HCT116 (cell line): ENCODE data around the gene CEBPB. TPM values are rescaled to one million over a fixed set of nuclear protein-coding genes. Genes with fewer than 3 reads are reported as not detected.

ENCODE experiments used
- ATAC-seq: fragments of 200-7000 bp; cut with Tn5 transposase; 2 replicates; pipeline ENCODE4 v1.9.1; 2020; ENCODE audit warnings: mild to moderate bottlenecking, moderate library complexity
- BruUV-seq: library from RNA; stranded (reverse); fragments of 400-500 nt; replicated peaks from 2 replicates; lab custom pipeline; 2021; lab: Mats Ljungman, UMichigan
- CTCF ChIA-PET: fragments of 300-600 bp; sonication (Branson Sonifier 250); formaldehyde crosslinking; loops from one replicate; lab custom pipeline; 2021; ENCODE audit warnings: antibody characterized with exemption; lab: Charles Lee
- POLR2A ChIA-PET: fragments of 300-600, 350-600 bp; sonication (Branson Sonifier 250); formaldehyde crosslinking; loops from one replicate; lab custom pipeline; 2021; ENCODE audit warnings: antibody characterized with exemption; lab: Charles Lee
- RAD21 ChIA-PET, 2 experiments: fragments of 300-600 bp; sonication (Branson Sonifier 250); formaldehyde crosslinking; loops; one replicate each; lab custom pipeline; 2023; ENCODE audit warnings: low total read pairs in 2 of 2; ENCODE audit not compliant: uncharacterized antibody in 2 of 2, unreplicated experiment in 2 of 2, low non-redundant PET in 1 of 2; lab: Charles Lee
- DNase-seq: peaks from one replicate; pipeline ENCODE4 v3.0.0-alpha.2; 2010; ENCODE audit warnings: low read depth, low spot score
- H2AFZ ChIP-seq: fragments of 200-600 bp; shearing (Covaris generic), sonication (generic); 2 replicates; pipeline ENCODE4 v1.6.1; 2017; ENCODE audit warnings: low read depth, mixed run types, mixed read lengths, antibody characterized with exemption, low read length; ENCODE audit not compliant: poor library complexity, severe bottlenecking
- H3K27ac ChIP-seq: 2 replicates; pipeline ENCODE4 v1.5.1; 2012; ENCODE audit warnings: low read depth, low read length
- H3K27me3 ChIP-seq: fragments of 200-600 bp; sonication (generic); 2 replicates; pipeline ENCODE4 v1.6.1; 2016; ENCODE audit warnings: mixed run types, low read length, mixed read lengths; ENCODE audit not compliant: insufficient read depth
- H3K36me3 ChIP-seq, 2 experiments: fragments of 200-500 bp in 1 of 2; fragments of 200-600 bp in 1 of 2; sonication (Bioruptor generic) in 1 of 2; sonication (generic) in 1 of 2; 2 replicates each; pipeline versions ENCODE4 v1.5.1 to v1.6.1; 2014 to 2016; ENCODE audit warnings: low read length in 2 of 2, inconsistent platforms in 1 of 2, mixed read lengths in 1 of 2, mixed run types in 1 of 2; ENCODE audit not compliant: insufficient read depth in 2 of 2, control insufficient read depth in 1 of 2
- H3K4me1 ChIP-seq, 2 experiments: fragments of 200-600 bp in 1 of 2; sonication (generic) in 1 of 2; 2 replicates each; pipeline versions ENCODE4 v1.5.1 to v1.6.1; 2012 to 2017; ENCODE audit warnings: low read length in 2 of 2, inconsistent platforms in 1 of 2, mild to moderate bottlenecking in 1 of 2, mixed read lengths in 1 of 2, mixed run types in 1 of 2, moderate library complexity in 1 of 2; ENCODE audit not compliant: insufficient read depth in 2 of 2, control insufficient read depth in 1 of 2
- H3K4me2 ChIP-seq: fragments of 200-600 bp; sonication (generic); 2 replicates; pipeline ENCODE4 v1.6.1; 2017; ENCODE audit warnings: mixed run types, low read length, mixed read lengths
- H3K4me3 ChIP-seq, 2 experiments: fragments of 200-600 bp in 1 of 2; sonication (generic) in 1 of 2; replicated peaks in 1 of 2; 2 replicates each; pipeline ENCODE4 v1.5.1; 2011 to 2016; ENCODE audit warnings: low read length in 2 of 2, control low read depth in 1 of 2, low read depth in 1 of 2, mild to moderate bottlenecking in 1 of 2, mixed read lengths in 1 of 2, mixed run types in 1 of 2
- H3K79me2 ChIP-seq: fragments of 200-600 bp; sonication (generic); 2 replicates; pipeline ENCODE4 v1.6.1; 2017; ENCODE audit warnings: mild to moderate bottlenecking, mixed run types, low read length, moderate library complexity, mixed read lengths; ENCODE audit not compliant: insufficient read depth
- H3K9ac ChIP-seq: fragments of 200-600 bp; sonication (generic); 2 replicates; pipeline ENCODE4 v1.6.1; 2016; ENCODE audit warnings: low read length, mixed read lengths
- H3K9me2 ChIP-seq: fragments of 200-600 bp; sonication (generic), shearing (Covaris generic); 2 replicates; pipeline ENCODE4 v1.6.1; 2017; ENCODE audit warnings: mixed run types, mild to moderate bottlenecking, moderate library complexity; ENCODE audit not compliant: insufficient read depth
- H3K9me3 ChIP-seq, 2 experiments: fragments of 200-500 bp in 1 of 2; fragments of 200-600 bp in 1 of 2; sonication (Bioruptor generic) in 1 of 2; sonication (generic) in 1 of 2; 2 replicates each; pipeline ENCODE4 v1.6.1; 2014 to 2017; ENCODE audit warnings: low read length in 2 of 2, mixed read lengths in 2 of 2, inconsistent platforms in 1 of 2, low read depth in 1 of 2, mild to moderate bottlenecking in 1 of 2, mixed run types in 1 of 2, moderate library complexity in 1 of 2; ENCODE audit not compliant: control insufficient read depth in 1 of 2, insufficient read depth in 1 of 2
- H4K20me1 ChIP-seq: fragments of 200-600 bp; sonication (generic), shearing (Covaris generic); 2 replicates; pipeline ENCODE4 v1.6.1; 2017; ENCODE audit warnings: mixed run types, mild to moderate bottlenecking, moderate library complexity; ENCODE audit not compliant: insufficient read depth
- CEBPB ChIP-seq: IDR thresholded peaks from 2 replicates; pipeline ENCODE4 v1.6.1; 2012; ENCODE audit warnings: low read depth
- EGR1 ChIP-seq: IDR thresholded peaks from 2 replicates; pipeline ENCODE4 v1.6.1; 2012; ENCODE audit warnings: low read depth
- EZH2 ChIP-seq: fragments of 200-600 bp; sonication (generic); IDR thresholded peaks from 2 replicates; pipeline ENCODE4 v1.6.1; 2017; ENCODE audit warnings: antibody characterized with exemption, mixed run types
- FOSL1 ChIP-seq: IDR thresholded peaks from 2 replicates; pipeline ENCODE4 v1.6.1; 2012; ENCODE audit warnings: low read depth
- JUND ChIP-seq: IDR thresholded peaks from 2 replicates; pipeline ENCODE4 v1.6.1; 2012
- POLR2A ChIP-seq: IDR thresholded peaks from 2 replicates; pipeline ENCODE4 v1.7.0; 2011; ENCODE audit warnings: borderline replicate concordance; ENCODE audit not compliant: insufficient read depth, insufficient read length; ENCODE audit errors: extremely low read depth
- SP1 ChIP-seq: IDR thresholded peaks from 2 replicates; pipeline ENCODE4 v1.6.1; 2012; ENCODE audit warnings: low read depth
- SRF ChIP-seq: IDR thresholded peaks from 2 replicates; pipeline ENCODE4 v1.6.1; 2012; ENCODE audit warnings: low read depth
- TCF7L2 ChIP-seq: IDR thresholded peaks from 2 replicates; pipeline ENCODE4 v1.7.0; 2011; ENCODE audit warnings: borderline replicate concordance, inconsistent platforms; ENCODE audit not compliant: insufficient read depth, insufficient read length; ENCODE audit errors: extremely low read depth
- YY1 ChIP-seq: IDR thresholded peaks from 2 replicates; pipeline ENCODE4 v1.6.1; 2011; ENCODE audit warnings: low read length, low read depth, moderate library complexity, mild to moderate bottlenecking; ENCODE audit not compliant: insufficient replicate concordance; ENCODE audit errors: extremely low read depth
- ZFX ChIP-seq: fragments of 450-650 bp; IDR thresholded peaks from 2 replicates; pipeline ENCODE4 v1.6.1; 2017
- intact Hi-C: fragments of 100-400 bp; cut with micrococcal nuclease; formaldehyde crosslinking; loops from 2 replicates; pipeline ENCODE4 v1.10.0; 2022
- total RNA-seq: library from RNA; stranded (reverse); gene quantifications from one replicate; pipeline ENCODE4 v1.2.1, GENCODE V29; 2021; ENCODE audit not compliant: unreplicated experiment
- TF ChIP-seq, protein P1 (sequence below), 3 experiments: fragments of 200-600 bp in 1 of 3; sonication (generic) in 1 of 3; IDR thresholded peaks in 2 of 3; conservative IDR thresholded peaks in 1 of 3; 2 replicates each; pipeline ENCODE4 v1.5.1; 2012 to 2017; ENCODE audit warnings: low read depth in 2 of 3, low read length in 2 of 3, antibody characterized with exemption in 1 of 3, borderline replicate concordance in 1 of 3, control low read depth in 1 of 3, mild to moderate bottlenecking in 1 of 3, mixed read lengths in 1 of 3, mixed run types in 1 of 3, moderate library complexity in 1 of 3; ENCODE audit not compliant: insufficient read depth in 1 of 3
- TF ChIP-seq, protein P2 (sequence below): IDR thresholded peaks from 2 replicates; pipeline ENCODE4 v1.6.1; 2012
- TF ChIP-seq, protein P3 (sequence below): IDR thresholded peaks from 2 replicates; pipeline ENCODE4 v1.6.1; 2012; ENCODE audit warnings: low read depth
- TF ChIP-seq, protein P4 (sequence below): IDR thresholded peaks from 2 replicates; pipeline ENCODE4 v1.6.1; 2011; ENCODE audit warnings: mild to moderate bottlenecking, low read length, moderate library complexity; ENCODE audit not compliant: insufficient replicate concordance; ENCODE audit errors: extremely low read depth
- TF ChIP-seq, protein P5 (sequence below): IDR thresholded peaks from 2 replicates; pipeline ENCODE4 v1.6.1; 2012

The CEBPB gene
- total RNA-seq, 1 experiment from 2014 or later = 113 TPM

DNA sequence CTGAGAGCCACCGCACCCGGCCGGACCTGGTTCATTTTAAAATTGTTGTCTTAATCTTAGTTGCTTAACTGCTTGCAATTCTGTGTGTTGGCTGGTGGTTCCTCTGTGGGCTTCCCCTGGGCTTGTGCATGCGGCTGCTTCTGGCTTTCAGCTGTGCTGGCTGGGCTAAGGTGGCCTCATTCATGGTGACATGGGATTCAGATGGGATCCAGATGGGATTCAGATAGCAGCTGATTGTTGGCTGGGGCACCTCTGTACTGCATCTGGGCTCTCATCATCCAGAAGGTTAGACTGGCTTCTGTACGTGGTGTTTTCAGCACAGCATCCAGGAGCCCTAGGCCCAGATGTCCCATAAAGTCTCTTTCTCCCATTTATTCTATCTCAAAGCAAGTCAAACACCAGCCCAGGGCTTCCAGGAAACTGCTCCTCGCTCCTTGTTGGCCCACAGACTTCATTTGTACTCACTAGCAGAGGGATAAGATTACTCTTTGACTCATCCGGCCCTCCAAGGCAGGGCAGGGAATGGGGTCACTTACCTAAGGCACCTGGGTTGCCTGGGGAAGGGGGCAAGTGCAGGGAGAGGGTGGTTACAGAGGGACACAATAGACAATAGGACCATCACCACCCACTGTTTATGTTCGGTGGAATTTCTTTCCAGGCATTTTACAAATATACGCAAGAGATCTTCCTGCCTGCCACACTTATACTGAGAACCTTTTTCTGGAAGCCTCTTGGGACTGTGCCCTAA lies 26.9 kb upstream of the CEBPB start:
- Histone ChIP-seq H3K4me1 (peaks cover 40 to 59% of the 10 kb centered on the region in 2 experiments), H3K9me2 (no peaks in the 10 kb centered on the region), H3K4me2 (peak overlapping the region; percentile 85), H3K9ac (peak overlapping the region; percentile 54), H3K9me3 (no peaks in the 10 kb centered on the region), H2AFZ (peak overlapping the region; percentile 58), H3K79me2 (no peaks in the 10 kb centered on the region), H4K20me1 (no peaks in the 10 kb centered on the region), H3K36me3 (no peaks in the 10 kb centered on the region), H3K27ac (peak overlapping the region; percentile 61), H3K27me3 (no peaks in the 10 kb centered on the region), H3K4me3 (no peak overlapping the region)
- TF ChIP-seq SP1 (no peak; the same call in 1 of the 2 replicates), YY1 (no peak), CEBPB (no peak), JUND (no peak), EGR1 (no peak), SRF (no peak), TCF7L2 (no peak), EZH2 (no peak), POLR2A (no peak), ZFX (no peak), FOSL1 (no peak)
- TF ChIP-seq, protein P1, sequence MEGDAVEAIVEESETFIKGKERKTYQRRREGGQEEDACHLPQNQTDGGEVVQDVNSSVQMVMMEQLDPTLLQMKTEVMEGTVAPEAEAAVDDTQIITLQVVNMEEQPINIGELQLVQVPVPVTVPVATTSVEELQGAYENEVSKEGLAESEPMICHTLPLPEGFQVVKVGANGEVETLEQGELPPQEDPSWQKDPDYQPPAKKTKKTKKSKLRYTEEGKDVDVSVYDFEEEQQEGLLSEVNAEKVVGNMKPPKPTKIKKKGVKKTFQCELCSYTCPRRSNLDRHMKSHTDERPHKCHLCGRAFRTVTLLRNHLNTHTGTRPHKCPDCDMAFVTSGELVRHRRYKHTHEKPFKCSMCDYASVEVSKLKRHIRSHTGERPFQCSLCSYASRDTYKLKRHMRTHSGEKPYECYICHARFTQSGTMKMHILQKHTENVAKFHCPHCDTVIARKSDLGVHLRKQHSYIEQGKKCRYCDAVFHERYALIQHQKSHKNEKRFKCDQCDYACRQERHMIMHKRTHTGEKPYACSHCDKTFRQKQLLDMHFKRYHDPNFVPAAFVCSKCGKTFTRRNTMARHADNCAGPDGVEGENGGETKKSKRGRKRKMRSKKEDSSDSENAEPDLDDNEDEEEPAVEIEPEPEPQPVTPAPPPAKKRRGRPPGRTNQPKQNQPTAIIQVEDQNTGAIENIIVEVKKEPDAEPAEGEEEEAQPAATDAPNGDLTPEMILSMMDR (IDR thresholded peaks at IDR 0.05 in 2 of 3, conservative IDR thresholded peaks at IDR 0.05 in 1 of 3; ENCODE audit: borderline replicate concordance in 1 of 3, insufficient read depth in 1 of 3, low read depth in 2 of 3, low read length in 2 of 3) = no peak
- TF ChIP-seq, protein P2, sequence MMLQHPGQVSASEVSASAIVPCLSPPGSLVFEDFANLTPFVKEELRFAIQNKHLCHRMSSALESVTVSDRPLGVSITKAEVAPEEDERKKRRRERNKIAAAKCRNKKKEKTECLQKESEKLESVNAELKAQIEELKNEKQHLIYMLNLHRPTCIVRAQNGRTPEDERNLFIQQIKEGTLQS = no peak
- TF ChIP-seq, protein P3, sequence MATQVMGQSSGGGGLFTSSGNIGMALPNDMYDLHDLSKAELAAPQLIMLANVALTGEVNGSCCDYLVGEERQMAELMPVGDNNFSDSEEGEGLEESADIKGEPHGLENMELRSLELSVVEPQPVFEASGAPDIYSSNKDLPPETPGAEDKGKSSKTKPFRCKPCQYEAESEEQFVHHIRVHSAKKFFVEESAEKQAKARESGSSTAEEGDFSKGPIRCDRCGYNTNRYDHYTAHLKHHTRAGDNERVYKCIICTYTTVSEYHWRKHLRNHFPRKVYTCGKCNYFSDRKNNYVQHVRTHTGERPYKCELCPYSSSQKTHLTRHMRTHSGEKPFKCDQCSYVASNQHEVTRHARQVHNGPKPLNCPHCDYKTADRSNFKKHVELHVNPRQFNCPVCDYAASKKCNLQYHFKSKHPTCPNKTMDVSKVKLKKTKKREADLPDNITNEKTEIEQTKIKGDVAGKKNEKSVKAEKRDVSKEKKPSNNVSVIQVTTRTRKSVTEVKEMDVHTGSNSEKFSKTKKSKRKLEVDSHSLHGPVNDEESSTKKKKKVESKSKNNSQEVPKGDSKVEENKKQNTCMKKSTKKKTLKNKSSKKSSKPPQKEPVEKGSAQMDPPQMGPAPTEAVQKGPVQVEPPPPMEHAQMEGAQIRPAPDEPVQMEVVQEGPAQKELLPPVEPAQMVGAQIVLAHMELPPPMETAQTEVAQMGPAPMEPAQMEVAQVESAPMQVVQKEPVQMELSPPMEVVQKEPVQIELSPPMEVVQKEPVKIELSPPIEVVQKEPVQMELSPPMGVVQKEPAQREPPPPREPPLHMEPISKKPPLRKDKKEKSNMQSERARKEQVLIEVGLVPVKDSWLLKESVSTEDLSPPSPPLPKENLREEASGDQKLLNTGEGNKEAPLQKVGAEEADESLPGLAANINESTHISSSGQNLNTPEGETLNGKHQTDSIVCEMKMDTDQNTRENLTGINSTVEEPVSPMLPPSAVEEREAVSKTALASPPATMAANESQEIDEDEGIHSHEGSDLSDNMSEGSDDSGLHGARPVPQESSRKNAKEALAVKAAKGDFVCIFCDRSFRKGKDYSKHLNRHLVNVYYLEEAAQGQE = no peak
- TF ChIP-seq, protein P4, sequence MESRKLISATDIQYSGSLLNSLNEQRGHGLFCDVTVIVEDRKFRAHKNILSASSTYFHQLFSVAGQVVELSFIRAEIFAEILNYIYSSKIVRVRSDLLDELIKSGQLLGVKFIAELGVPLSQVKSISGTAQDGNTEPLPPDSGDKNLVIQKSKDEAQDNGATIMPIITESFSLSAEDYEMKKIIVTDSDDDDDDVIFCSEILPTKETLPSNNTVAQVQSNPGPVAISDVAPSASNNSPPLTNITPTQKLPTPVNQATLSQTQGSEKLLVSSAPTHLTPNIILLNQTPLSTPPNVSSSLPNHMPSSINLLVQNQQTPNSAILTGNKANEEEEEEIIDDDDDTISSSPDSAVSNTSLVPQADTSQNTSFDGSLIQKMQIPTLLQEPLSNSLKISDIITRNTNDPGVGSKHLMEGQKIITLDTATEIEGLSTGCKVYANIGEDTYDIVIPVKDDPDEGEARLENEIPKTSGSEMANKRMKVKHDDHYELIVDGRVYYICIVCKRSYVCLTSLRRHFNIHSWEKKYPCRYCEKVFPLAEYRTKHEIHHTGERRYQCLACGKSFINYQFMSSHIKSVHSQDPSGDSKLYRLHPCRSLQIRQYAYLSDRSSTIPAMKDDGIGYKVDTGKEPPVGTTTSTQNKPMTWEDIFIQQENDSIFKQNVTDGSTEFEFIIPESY = no peak
- TF ChIP-seq, protein P5, sequence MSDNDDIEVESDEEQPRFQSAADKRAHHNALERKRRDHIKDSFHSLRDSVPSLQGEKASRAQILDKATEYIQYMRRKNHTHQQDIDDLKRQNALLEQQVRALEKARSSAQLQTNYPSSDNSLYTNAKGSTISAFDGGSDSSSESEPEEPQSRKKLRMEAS = no peak
- ChIA-PET POLR2A (no interaction called here), RAD21 (no interaction called here), CTCF (no interaction called here)
- BruUV-seq = no TSS peak
- DNase-seq = no peak
- intact Hi-C loops = no loop called here
- ATAC-seq = no peak
